Epithelial cell of esophagus (primary cell): ENCODE results near the gene NPR2.

Experiments used
- DNase-seq: peaks from one replicate; pipeline ENCODE4 v3.0.0; 2010; ENCODE audit warnings: low read depth
- H3K4me3 ChIP-seq: 2 replicates; pipeline ENCODE4 v1.5.1; 2011; ENCODE audit warnings: mild to moderate bottlenecking, low read length, control low read depth
- CTCF ChIP-seq: IDR thresholded peaks from 2 replicates; pipeline ENCODE4 v1.5.1; 2011; ENCODE audit warnings: low read depth, mild to moderate bottlenecking, low read length, control low read depth, inconsistent platforms; ENCODE audit not compliant: insufficient read depth; ENCODE audit errors: missing control alignments

NPR2 gene

GRCh38 chr9:35748242-35748857, 43.0 kb upstream of the NPR2 start:
- H3K4me3 ChIP-seq: peak overlapping the region; percentile 80
- TF ChIP-seq CTCF: no peak
- DNase-seq: no peak

GRCh38 chr9:35748858-35749514, 42.4 kb upstream of the NPR2 start, which contains the start of the genes GBA2 and RGP1:
GBA2 (minus strand) TSS chr9:35749228; CDS start chr9:35748704, 524 bp downstream.
RGP1 (plus strand) TSS chr9:35749287; CDS start chr9:35749756, 469 bp downstream.
- peak; percentile 76 for DNase-seq
- peak within 1 kb of the TSS; percentile 80 for H3K4me3 ChIP-seq
- TF ChIP-seq CTCF: no peak

- peak overlapping the region; percentile 80 for H3K4me3 ChIP-seq
- TF ChIP-seq CTCF: no peak
- peak; percentile 40 for DNase-seq
Observed at GRCh38 chr9:35749515-35750255, 41.7 kb upstream of the NPR2 start.

DNA sequence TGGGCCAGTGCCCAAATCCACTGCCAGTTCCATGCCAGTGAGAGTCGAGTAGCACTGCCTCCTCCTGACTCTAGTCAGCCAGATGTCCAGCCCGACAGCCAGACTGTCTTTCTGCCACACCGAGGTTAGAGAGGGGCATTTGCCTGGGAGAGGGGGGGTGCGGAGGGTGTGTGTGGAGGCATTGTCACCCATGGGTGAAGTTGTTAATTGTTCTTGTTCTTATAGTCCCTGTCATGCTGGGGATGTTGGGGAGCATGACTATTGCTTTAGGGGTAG, 41.2 kb upstream of the NPR2 start:
- no peak for DNase-seq
- peak overlapping the region; percentile 80 for H3K4me3 ChIP-seq
- TF ChIP-seq CTCF: no peak

DNA sequence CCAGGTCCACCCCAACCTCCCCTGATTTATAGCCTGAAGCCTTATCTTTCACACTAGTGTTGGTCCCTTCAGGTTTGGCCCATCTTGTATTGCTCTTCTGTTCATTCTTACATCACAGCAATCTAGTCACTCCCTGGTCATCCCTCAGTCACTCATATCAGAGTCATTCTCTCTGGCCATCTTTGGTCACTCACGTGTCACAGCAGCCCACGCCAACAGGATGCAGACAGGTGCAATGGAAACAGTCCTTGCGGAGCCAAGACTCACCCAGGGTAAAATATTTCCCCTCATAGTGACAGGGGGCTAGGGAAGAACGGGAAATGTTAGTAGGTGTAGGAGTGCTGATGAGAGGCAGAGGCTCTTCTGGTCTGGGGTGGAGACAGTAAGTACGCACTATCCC, 37.9 kb upstream of the NPR2 start:
- TF ChIP-seq CTCF: no peak
- DNase-seq: no peak
- H3K4me3 ChIP-seq: no peak overlapping the region

- no peak within 1 kb of the TSS for H3K4me3 ChIP-seq
- DNase-seq: no peak
- TF ChIP-seq CTCF: no peak
Observed at GRCh38 chr9:35754264-35754663, 37.1 kb upstream of the NPR2 start, which contains the start of gene MSMP. MSMP (minus strand) TSS chr9:35754276; CDS start chr9:35754129, 147 bp downstream.

DNA sequence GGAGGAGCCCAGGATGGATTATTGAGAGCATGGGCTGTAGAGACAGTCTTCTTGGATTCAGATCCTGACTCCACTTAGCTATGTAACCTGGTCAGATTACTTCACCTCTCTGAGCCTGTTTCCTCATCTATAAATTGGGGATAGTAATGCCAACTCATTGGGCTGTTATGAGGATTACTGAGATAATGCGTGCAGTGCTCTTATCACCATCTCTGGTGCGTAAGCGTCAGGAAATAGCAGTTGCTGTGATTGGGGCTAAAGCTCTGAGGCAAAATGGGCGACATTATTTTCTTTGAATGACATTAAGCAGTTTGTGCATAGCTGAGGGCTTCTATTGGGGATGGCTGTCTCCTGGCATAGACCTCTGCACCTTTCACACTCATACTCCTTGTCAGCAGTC, 36.3 kb upstream of the NPR2 start:
- H3K4me3 ChIP-seq: no peak overlapping the region
- no peak for TF ChIP-seq CTCF
- no peak for DNase-seq
